ENCODE data around the gene IFT22.
"Not testable (repeated sequence)": the region's sequence is repeated elsewhere in the genome, so short reads cannot be mapped to it uniquely, and the experiment has no call there.

The IFT22 gene

DNA sequence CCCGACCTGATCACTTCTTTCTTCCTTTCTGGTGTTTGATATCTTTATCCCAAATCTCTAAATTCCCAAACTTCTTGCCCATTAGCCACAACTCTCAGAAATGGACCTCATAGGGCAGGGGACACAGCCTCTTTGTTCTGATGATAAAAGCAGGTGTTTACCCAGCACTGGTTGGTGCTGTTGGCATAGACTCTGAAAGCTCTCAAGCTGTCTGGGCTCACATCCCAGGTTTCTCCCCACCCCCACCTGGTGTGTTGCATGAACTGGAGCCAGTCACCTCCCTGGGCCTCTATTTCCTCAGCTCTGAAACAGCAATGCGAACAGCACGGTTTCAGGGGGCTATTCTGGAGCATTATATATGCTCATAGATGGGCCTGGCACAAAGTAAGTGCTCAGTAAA is 35.7 kb downstream of the IFT22 start:
- H3K27ac ChIP-seq, H3K4me3 ChIP-seq: not testable (repeated sequence)

DNA sequence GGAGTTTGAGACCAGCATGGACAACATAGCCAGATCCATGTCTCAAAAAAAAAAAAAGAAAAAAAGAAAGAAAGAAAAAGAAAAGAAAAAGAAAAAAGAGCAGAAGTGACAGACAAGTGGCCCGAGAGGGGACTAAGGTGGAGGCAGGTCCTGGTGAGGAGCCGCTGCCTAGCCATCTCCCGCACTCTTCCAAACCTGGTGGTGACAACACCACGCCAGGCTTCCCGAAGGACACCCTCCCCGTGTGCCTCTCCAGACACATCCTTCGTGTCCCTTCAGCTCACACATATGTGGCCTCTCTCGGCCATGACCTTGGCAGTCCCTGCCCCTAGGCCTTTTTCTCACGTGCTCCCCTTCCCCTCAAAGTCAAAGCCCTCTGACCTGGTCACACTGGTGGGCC is 36.4 kb downstream of the IFT22 start:
- H3K27ac ChIP-seq: no peak overlapping the region

DNA sequence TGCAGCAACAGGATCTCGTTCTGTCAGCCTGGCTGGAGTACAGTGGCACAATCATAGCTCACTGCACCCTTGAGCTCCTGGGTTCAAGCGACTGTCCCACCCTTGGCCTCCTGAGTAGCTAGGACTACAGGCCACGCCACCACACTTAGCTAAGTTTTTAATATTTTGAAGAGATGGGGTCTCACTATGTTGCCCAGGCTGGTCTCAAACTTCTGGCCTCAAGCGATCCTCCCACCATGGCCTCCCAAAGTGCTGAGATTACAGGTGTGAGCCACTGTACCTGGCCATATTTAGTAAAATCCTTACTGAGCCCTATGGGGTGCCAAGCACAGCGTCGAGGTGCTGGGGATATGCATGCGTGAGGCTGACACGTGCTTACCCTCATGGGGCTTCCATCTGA is 40.7 kb downstream of the IFT22 start:
- H3K27ac ChIP-seq, H3K4me3 ChIP-seq: not testable (repeated sequence)

More for the DNA sequence above, 36.4 kb downstream of the IFT22 start:
- no peak overlapping the region for H3K4me3 ChIP-seq

DNA sequence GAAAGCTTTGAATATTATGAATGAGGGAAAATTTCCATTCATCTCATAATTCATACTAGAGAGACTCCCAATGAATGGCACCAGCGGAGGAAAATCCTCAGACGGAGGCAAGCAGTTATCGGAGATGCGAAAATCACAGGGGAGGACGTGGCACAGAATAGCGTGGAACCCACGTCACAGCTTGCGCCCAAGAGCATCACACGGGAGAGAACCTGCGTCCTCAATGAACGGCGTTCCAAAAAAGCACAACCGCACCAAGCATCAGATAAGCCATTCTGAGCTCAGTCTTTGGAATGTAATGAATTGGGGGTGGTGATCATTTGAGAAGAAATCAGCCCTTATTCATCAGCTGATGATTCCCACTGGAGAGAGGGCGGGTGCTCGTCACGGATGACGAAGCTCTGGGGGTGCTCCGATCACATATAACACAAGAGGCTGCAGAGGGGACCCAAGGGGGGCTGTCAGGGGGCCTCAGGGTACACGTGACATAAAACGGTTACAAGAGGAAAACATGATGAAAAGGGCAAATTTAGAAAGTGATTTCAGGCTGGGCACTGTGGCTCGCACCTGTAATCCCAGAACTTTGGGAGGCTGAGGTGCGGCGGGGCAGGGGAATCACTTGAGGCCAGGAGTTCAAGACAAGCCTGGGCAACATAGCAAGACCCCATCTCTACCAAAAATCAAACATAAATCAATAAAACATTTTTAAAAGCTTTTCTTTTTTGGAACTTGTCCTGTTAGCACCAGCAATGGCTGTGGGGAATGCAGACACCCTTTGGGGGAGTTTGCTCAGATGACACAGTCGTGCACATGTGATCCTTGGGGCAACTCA is 42.9 kb downstream of the IFT22 start:
- H3K27ac ChIP-seq: no peak overlapping the region
- H3K4me3 ChIP-seq: no peak overlapping the region

DNA sequence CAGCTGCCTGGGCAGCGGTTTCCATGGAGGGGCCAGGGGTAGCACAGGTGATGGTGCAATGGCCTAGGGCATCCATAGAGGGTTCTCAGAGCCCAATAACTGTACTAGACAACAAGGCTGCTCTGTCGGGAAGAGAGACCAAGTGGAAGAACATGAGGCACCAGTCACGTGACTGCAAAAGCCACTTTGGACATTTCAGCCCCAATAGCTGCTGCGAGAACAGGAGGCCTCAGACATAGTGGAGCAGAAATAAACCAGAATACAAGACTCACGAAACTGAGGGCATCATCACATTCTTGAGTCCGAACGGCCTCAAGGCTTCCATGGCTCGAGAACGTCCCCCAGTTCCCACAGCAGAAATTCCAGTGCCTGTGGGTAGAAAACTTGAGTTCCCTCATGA is 44.5 kb downstream of the IFT22 start:
- Histone ChIP-seq H3K27ac (no peak overlapping the region), H3K4me3 (no peak overlapping the region)

DNA sequence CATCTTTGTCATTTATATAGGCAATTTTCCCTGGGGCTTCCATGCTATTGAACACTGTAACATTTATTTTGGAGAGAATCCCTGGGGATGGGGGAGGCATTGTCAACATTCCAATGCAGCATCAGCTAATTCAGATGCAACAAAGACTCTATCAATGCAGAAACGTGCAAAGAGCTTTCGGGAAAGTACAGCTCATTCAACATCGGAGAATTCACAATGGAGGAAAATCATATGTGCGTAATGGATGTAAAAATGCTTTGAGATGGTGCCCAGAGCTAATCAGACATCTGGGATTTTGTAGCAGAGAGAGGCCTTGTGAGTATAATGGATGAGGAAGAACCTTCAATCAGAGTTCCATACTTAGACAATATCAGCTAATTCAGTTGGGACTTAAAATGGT is 48.4 kb downstream of the IFT22 start:
- Histone ChIP-seq H3K27ac (no peak overlapping the region), H3K4me3 (no peak overlapping the region)

DNA sequence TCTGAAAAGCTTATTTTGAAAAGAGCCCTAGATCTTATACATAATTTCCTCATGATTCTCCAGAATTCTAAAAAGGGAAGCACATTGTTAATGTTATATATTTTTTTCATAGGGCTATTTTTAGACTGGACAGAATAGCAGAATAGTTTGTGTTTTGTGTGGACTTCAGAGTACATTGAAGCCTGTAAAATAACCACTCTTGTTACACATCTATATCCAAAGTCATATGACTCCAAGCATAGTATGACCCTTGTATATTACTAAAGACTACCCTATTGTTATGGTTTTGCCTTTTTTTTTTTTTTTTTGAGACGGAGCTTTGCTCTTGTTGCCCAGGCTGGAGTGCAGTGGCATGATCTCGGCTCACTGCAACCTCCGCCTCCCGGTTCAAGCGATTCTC is 50.6 kb downstream of the IFT22 start:
- no peak overlapping the region for H3K27ac ChIP-seq
- no peak overlapping the region for H3K4me3 ChIP-seq

DNA sequence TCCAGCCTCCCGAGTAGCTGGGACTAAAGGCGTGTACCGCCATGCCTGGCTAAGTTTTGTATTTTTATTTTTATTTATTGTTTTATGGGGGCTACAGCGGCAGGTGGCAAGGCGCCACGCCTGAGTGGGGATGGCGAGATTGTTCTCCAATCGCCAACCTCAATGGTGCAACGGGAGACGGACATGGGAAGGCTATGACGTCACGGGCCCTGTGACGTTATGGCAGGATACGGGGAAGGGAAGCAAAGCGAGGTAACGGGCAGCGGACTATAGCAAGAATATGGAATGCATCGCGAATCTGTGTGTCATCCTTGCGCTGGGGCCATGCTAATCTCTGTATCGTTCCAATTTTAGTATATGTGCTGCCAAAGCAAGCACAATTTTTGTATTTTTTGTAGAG is 51.9 kb downstream of the IFT22 start:
- H3K4me3 ChIP-seq: no peak overlapping the region
- no peak overlapping the region for H3K27ac ChIP-seq

DNA sequence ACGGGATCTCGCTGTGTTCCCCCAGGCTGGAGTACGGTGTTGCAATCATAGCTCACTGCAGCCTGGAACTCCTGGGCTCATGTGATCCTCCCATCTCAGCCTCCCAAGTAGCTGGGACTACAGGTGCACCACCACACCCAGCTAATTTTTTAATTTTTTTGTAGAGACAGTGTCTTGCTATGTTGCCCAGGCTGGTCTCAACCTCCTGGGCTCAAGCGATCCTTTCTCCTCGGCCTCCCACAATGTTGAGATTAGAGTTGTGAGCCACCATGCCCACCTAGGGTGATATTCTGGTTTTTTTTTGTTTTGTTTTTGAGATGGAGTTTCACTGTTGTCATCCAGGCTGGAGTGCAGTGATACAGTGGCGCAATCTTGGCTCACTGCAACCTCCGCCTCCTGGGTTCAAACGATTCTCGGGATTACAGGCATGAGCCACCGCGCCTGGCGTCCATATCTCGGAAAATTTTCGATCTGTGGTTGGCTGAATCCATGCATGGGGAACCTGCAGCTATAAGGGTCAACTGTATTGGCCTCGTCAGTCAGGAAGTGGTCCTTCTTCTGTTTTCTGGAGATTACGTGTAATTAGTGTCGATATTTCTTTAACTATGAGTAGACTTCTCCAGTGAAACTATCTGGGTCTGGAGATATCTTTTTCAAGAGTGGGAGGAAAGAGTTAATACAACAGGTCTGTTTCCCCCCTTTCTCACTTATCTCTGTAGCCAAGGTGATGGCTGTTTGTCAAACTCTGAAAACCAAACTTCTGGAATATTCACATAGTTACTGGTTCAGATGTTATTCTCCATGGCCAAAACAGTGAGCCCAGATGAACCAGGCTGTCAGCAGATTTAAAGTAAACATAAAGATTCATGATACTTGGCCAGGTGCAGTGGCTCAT is 55.7 kb downstream of the IFT22 start:
- no peak overlapping the region for H3K27ac ChIP-seq
- no peak overlapping the region for H3K4me3 ChIP-seq

DNA sequence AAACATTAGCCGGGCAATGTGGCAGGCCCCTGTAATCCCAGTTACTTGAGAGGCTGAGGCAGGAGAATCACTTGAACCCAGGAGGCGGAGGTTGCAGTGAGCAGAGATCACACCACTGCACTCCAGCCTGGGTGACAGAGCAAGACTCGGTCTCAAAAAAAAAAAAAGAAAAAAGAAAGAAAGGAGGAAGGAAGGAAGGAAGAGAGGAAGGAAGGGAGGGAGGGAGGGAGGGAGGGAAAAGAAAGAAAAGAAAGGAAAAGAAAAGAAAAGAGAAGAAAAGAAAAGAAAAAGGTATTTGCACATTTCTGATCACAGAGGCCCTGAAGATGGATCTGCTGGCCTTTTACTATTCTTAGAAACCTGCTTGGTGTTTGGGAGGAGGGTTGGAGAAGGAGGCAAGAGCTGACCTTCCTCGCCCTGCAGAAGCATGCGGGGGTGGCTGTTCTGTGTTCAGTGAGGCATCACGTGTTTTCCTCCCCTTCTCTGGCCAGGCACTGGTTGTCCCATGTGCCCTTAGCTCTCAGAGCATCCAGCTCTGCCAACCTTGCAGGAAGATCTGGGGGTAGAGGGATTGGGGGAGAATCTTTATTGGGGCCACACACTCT is 57.4 kb downstream of the IFT22 start:
- not testable (repeated sequence) for H3K4me3 ChIP-seq

More for the DNA sequence above, 57.4 kb downstream of the IFT22 start:
- not testable (repeated sequence) for H3K27ac ChIP-seq
